ACHN (cell line): ENCODE data around the gene DUS1L.
A peak's percentile ranks its signal among the peaks of the same experiment; 100 is the strongest.

Source experiments
- DNase-seq: peaks from one replicate; pipeline ENCODE4 v3.0.0-alpha.2; 2015
- in situ Hi-C: cut with HindIII; loops from 2 replicates; pipeline ENCODE4 v1.10.0; 2017; ENCODE audit warnings: low sequenced_read_pairs, low pct_ligation_motif_present, low pct_unique_long_range_greater_than_20kb

Gene DUS1L

DNA sequence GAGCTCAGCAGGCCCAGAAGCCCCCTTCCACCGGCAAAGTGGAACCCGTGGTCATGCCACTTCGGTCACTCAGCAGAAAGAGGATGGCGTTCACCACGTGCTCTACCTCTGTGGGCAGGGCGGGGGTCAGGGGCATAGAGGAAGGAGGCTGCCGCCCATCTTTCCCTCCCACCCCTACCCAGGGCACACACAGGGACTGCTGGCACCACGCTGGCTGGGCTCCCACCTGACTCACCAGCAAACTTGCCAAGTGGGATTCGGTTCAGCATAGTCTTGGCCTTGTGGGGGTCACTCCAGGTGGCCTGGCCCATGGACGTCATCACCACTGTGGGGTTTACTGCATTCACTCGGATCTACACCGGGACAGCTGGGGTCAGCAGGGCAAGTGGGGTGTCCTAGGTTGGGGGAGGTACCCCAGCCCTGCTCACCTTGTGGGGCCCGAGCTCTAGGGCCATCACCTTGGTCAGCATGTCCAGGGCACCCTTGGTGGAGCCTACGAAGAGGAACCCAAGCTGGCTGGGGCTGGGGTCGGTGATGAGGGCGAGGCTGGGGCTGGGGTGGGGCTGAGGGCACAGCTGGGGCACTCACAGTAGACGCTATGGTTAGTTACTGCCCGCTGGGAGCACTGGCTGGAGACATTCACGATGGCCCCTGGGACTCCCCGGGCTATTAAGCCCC lies 29.5 kb downstream of the DUS1L start:
- no peak for DNase-seq
- in situ Hi-C loops: no loop called here

DNA sequence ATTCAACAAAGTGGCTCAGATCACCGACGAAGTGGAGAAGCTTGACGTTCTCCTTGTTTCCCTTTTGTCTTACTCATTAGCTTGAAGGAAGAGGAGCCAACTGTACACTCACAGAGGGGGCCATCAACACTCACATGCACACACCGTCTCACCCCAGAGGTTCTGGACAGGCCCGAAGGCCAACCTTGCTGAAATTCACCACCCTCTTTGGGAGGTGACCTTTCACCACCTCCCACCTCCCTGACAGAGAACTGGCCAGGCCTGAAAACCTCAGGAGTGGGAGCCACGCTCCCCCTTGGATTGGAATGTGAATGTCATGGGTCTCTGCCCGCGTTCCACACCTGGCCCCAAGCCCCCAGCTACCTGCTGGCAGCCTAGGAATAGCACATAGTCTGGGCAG lies 30.1 kb downstream of the DUS1L start:
- no peak for DNase-seq
- in situ Hi-C loops: no loop called here

DNA sequence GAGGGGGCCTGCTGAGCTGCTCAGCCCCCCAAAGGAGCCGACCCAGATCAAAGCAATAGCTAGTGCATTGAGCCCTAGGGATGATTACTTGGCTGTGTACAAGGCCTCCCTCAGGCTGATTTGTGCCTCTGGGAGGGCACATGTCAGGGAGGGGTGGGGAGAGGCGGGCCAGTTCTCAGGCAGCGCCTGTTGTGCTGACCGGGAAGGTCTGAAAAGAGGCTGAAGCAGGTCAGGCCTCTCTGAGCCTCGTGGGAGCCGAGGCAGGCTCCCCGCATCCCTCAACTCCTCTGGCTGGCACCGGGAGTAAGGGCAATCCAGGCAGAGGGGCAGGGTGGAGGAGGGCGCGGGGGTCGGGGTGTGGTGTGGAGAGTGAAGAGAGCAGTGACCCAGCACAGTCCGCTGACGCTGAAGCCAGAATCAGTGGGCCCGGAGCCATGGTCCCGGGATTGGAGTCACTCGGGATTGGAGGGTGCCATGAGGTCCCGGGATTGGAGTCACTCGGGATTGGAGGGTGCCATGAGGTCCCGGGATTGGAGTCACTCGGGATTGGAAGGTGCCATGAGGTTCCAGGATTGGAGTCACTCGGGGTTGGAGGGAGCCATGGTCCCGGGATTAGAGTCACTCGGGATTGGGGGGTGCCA lies 31.1 kb downstream of the DUS1L start:
- in situ Hi-C loops: no loop called here

DNA sequence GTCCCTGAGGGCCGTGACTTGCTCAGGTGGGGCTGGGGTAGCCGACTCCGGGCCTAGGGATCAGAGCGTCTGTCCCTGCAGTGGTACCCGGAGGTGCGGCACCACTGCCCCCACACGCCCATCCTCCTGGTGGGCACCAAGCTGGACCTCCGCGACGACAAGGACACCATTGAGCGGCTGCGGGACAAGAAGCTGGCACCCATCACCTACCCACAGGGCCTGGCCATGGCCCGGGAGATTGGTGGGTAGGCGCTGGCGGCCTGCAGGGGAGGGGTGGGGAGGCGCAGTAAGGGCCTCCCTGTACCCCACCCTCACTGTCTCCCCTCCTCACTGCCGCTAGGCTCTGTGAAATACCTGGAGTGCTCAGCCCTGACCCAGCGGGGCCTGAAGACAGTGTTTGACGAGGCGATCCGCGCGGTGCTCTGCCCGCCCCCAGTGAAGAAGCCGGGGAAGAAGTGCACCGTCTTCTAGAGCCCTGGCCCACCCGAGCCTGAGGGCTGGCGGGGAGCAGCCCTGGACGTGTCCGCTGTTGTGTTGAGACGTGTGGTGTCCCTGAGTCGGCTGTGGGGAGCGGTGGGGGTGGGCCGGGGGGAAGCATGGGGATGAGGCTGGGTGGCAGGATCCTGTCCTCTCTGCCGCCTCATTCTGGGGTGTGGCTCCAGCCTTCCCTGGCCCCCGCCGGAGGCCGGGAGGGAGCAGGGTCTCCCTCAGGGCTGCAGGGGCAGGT lies 32.1 kb downstream of the DUS1L start:
- in situ Hi-C loops: no loop called here
- no peak for DNase-seq

More for the DNA sequence above, 31.1 kb downstream of the DUS1L start:
- DNase-seq: no peak

DNA sequence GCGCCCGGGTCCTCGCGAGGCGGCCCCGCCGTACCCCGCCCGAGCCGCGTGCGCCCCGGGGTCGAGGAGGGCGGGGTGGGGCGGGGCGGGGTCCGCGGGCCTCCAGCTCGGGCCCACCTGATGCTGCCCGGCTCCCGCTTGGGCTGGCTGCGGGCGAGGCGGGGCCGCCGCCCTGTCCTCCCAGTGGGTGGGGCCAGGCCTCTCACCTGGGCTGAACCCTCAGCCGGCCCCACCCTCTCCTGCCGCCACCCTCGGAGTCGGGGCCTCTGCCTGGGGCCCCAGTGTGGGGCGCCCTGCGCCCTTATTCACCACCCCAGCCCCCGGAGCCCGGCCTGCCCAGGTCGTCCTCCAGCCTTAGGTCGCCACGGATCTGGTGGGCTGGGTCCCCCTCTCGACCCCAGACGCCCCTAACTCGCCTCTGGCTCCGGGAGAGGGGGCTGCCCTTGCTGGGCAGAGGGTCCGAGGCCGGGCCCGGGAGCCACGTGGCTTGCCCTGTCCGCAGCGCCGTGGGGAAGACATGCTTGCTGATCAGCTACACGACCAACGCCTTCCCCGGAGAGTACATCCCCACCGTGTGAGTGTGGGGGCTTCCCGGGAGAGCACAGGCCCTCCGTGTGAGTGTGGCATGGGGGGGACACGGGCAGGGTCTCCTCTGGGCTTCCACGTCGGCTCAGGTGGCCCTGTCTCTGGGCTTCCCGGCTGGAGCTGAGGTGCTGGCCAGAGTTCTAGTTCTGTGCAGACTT lies 33.5 kb downstream of the DUS1L start:
- DNase-seq: no peak
- in situ Hi-C loops: no loop called here

DNA sequence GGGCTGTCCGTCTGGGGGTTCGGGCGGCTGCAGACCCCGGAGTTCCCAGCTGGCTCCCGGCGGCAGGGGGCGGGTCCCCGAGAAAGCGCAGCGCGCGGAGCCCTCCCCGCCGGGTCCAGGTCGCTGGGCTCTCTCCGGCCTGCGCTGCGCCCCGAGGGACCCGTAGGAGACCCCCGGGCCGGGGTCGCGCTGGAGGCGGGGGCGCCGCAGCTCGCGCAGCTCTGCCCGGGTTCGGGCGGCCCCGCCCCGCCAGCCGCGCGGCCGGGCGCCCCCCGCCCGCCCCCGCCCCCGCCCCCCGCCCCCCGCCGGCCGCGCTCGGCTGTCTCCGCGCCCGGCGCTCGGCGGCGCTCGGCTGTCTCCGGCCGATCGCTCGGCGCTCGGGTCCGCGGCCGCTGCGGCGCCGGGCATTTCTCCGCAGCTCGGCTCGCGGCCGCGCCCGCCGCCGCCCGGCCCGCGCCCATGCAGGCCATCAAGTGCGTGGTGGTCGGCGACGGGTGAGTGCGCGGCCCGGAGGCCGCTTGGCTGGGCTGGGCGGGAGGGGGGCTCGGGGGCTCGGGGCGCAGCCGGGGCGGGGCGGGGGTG lies 34.2 kb downstream of the DUS1L start, which contains the start of gene RAC3:
Gene RAC3, plus strand, starts transcription at position 376 of the 582 bp plus-strand sequence. Its CDS starts 84 bp downstream, at position 460.
- peak; percentile 54 for DNase-seq
- in situ Hi-C loops: no loop called here

DNA sequence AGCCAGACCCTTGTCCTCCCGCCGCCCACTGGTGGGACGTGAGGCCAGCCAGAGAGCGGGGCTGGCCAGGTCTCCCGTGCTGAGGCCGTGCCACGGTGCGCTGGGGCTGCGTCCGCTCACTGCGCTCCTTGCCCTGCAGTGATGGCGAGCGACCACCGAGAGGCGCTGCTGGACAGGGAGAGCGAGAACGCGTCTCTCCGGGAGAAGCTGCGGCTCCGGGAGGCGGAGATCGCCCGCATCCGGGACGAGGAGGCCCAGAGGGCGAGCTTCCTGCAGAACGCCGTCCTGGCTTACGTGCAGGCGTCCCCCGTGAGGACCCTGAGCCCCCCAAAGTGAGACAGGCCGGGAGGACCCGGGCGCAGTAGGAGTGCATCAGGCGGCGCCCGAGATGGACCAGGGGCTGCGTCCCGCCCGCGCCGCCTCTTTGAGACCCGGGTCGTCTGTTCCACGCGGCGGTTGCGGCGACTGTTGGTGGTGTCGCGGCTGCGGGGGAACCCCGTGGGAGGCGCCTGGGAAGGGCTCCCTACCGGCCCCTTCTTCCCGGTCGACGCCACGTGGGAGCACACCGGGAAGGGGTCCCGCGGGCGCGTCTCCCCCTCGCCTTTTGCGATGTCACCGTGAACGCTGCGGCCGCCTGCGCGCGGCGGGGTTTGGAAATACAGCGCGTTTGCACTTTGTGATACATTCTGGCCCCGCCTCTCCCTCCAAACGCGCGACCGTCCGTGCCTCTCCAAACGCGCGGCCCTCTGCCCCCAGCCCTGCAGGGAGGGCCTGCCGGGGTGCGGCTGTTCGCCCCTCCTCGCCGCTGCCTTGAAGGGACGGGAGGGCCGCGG lies 34.9 kb downstream of the DUS1L start:
- DNase-seq: peak; percentile 89

DNA sequence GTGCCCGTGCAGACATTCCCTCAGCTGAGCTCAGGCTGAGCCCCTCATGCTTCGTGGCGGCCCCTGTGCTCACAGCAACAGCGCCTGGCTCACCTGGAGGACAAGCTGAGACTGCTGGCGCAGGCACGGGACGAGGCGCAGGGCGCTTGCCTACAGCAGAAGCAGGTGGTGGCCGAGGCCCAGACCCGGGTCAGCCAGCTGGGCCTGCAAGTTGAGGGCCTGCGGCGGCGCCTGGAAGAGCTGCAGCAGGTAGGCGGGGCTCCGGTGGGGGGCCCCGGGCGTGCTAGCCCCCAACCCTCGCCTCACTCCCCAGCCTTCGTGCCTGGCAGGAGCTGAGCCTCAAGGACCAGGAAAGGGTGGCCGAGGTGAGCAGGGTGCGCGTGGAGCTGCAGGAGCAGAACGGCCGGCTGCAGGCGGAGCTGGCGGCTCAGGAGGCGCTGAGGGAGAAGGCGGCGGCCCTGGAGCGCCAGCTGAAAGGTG lies 35.6 kb downstream of the DUS1L start:
- in situ Hi-C loops: no loop called here

More for the DNA sequence above, 34.9 kb downstream of the DUS1L start:
- in situ Hi-C loops: no loop called here

DNA sequence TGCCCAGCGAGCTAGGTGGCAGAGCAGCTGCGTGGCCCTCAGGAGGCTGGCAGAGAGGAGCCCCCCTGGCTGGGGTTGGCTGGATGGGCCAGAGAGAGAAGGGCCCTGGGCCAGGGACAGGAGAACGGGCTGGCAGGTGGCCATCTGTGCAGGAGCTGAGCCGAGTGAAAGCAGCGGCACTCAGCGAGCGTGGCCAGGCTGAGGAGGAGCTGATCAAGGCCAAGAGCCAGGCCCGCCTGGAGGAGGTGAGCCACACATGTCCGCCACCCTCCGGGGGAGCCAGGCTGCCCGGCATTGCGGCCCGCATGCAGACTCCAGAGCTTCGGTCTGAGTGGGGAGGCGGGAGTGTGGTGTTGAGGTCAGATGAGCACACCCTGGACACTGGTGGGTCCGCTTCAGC lies 36.2 kb downstream of the DUS1L start:
- in situ Hi-C loops: no loop called here
- no peak for DNase-seq

More for the DNA sequence above, 35.6 kb downstream of the DUS1L start:
- DNase-seq: no peak

DNA sequence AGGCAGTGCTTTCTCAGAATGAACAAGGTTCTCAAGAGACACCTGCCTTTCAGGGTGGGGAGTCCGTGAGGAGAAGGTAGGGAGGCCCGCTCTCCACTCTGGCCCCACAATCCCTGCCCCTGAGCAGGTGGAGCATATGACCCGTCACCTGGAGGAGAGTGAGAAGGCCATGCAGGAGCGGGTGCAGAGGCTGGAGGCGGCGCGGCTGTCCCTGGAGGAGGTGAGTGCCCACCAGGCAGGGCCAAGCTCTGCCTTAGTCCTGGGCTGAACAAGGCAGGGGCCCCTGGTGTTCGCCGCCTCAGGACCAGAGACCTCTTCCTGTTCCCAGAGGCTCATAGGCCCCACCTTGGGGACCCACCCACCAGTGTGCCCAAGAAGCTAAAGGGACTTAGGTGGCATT lies 36.6 kb downstream of the DUS1L start:
- in situ Hi-C loops: no loop called here
- DNase-seq: no peak

DNA sequence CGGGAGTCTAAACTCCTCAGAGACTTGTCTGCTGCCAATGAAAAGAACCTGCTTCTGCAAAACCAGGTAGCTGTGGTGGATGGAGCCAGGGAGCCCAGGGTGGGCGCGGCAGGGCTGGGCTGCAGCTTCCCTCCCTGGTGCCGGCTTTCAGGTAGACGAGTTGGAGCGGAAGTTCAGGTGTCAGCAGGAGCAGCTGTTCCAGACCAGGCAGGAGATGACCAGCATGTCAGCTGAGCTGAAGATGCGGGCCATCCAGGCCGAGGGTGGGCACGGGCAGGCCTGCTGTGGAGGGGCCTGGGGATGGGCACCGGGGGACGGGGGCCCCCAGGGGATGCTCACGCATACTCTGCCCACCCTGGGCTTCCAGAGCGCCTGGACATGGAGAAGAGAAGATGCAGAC lies 37.4 kb downstream of the DUS1L start:
- in situ Hi-C loops: no loop called here
- DNase-seq: no peak

DNA sequence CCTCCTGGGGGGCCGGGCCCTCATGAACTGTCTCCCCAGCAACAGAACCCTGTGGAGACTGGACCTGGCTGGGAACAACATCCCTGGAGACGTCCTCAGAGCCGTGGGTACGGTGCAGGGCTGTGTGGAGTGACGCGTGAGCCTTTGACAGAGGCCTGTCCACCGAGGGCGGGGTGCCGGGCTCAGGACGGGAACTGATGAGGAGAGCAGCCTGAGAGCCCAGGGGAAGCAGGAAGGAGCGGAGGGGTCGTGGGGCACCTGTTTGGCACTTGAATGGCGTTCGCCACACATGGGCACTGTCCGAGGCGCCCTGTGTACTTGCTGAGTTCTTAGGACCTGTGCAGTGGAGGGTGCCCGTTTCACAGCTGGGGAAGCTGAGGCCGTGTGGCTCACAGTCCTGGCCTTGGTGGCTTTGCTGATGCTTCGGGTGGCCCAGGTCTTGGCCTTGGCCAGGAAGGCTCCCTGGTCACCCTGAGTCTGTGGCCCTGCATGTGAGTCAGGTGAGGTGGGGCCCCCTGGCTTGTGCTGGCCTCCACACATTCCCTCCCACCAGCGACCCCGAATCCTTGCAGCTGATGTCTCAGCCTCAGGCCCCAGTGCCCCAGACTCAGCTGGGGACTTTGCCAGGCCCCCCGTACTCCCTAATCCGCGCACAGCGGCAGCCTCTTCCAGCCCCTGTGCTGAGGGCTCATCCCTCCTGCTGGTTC lies 40.0 kb downstream of the DUS1L start:
- DNase-seq: no peak
- in situ Hi-C loops: no loop called here

DNA sequence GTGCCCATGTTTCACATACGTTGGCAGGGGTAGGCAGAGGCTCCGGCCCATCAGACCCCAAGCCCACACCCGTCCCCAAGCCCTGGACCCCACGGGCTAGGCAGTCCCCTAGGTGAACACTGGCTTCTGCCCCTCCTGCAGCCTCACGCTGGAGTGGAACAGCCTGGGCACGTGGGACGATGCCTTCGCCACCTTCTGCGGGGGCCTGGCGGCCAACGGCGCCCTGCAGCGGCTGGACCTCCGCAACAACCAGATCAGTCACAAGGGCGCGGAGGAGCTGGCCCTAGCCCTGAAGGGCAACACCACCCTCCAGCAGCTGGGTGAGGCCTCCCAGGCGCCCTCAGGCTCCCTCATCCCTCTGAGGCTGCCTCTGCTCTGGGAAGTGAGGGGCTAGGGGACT lies 40.7 kb downstream of the DUS1L start:
- DNase-seq: no peak

DNA sequence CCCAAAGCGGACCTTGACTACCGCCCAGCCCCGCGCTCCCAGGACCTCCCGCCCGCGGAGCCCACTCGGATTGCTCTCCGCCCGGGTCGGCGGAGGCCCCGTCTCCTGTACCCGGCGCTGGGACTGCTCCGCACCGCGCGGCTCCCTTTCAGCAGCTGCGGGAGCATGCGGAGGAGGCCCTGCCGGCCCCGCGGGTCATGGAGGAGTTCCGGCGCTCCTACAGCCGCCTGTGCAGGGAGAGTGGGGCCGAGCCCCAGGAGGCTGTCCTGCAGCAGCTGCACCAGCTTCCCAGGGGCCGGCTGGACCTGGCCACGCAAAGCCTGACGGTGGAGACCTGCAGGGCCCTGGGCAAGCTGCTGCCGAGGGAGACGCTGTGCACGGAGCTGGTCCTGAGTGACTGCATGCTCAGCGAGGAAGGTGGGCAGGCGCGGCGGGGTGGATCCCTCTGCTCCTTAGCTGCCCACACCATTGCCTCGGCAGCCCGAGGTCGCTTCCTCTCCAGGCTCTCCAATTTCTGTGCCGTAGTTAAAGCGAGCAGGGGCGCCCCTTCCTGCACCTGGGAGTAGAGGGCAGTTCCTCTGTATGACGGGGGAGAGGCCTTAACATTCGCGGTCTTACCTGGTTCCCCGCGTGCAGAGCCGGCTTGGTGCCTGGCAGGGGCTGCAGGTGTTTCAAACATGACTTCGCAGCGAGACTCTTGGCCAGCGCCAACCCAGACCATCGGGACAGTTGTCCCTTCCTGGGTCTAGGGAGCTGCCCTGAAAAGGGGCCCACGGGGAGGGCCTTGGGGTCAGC lies 42.0 kb downstream of the DUS1L start:
- in situ Hi-C loops: no loop called here
- peak; percentile 20 for DNase-seq

More for the DNA sequence above, 40.7 kb downstream of the DUS1L start:
- in situ Hi-C loops: no loop called here

DNA sequence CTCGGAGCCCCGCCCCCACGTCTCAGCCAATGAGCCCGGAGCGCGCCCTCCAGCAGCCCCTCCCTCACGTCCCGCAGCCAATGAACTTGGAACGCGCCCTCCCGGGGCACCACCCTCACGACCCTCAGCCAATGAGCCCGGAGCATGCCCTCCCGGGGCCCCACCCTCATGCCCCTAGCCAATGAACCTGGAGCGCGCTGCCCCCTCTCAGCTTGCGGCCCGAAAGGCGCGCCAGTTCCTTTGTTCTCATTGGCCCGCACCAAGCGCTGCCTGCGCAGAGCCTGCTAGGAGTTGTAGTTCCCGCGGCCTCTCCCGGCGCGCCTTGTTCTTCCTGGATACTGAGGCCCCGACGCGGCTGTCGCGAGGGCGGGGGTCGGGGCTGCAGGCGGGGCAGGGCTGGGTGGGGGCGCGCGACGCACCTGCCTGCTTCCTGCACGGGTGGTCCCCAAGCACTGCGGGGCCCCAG lies 42.6 kb downstream of the DUS1L start, which contains the start of gene LRRC45:
Gene LRRC45, plus strand, starts transcription at position 325 of the 466 bp plus-strand sequence. CDS start 339 bp downstream, outside the sequence.
- in situ Hi-C loops: no loop called here
- peak; percentile 99 for DNase-seq

DNA sequence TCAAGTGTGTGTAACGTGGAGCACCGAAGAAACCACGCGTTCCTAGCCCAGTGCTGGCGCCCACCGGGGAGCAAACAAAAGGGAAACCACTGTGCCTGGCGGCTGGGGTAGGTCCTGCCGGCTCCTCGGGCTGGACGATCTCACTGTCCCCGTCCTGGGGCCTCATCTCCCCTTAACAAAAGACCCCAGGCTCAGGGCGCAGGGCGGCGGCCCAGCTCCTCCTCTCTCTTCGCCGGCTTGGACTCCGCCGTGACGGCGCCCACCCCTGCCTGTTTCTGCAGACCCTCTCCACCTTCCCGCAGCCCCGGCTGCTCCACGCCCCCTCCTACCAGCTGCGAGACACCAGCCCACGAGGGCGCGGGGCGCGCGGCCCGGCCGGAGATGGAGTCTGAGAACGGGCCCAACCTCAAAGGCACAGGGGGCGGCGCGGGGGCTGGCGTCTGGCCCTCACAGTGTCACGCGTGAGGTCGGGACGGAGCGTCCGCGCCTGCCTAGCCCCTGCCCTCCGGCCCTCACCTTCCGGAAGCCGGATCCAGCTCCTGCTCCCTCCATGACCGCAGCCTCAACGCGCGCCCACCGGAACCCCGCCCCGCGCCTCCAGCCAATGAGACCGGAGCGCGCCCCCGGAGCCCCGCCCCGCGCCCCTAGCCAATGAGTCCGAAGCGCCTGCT lies 43.2 kb downstream of the DUS1L start, which contains the start of gene CENPX:
Gene CENPX, minus strand, starts transcription at position 569 of the 671 bp plus-strand sequence. Its CDS starts 17 bp downstream, at position 552.
- in situ Hi-C loops: no loop called here
- no peak for DNase-seq
